CD8-positive, alpha-beta memory T cell (primary cell): Measurements from ENCODE around the gene OR5A1. TPM values are rescaled to one million over a fixed set of nuclear protein-coding genes. Genes with fewer than 3 reads are reported as not detected.
"Not testable (repeated sequence)": the region's sequence is repeated elsewhere in the genome, so short reads cannot be mapped to it uniquely, and the experiment has no call there.

Source experiments
- CTCF ChIA-PET: fragments of 350-600 bp; sonication (Branson Sonifier 250); formaldehyde crosslinking; loops from one replicate; lab custom pipeline; 2021; ENCODE audit warnings: antibody characterized with exemption; lab: Charles Lee
- POLR2A ChIA-PET: fragments of 350-600 bp; sonication (Branson Sonifier 250); formaldehyde crosslinking; loops from one replicate; lab custom pipeline; 2021; ENCODE audit warnings: antibody characterized with exemption; lab: Charles Lee
- DNase-seq, 5 donors: peaks; one replicate each; pipeline versions ENCODE4 v3.0.0 to v3.0.0-alpha.2; 2020 to 2022; ENCODE audit warnings: mixed read lengths in 1 of 5
- H3K27ac ChIP-seq: one replicate; pipeline ENCODE4 v1.7.0; 2013; ENCODE audit warnings: low read depth, mild to moderate bottlenecking, low read length, moderate library complexity
- H3K27me3 ChIP-seq: 2 replicates; pipeline ENCODE4 v1.7.0; 2013; ENCODE audit warnings: low read length, mild to moderate bottlenecking; ENCODE audit not compliant: insufficient read depth, poor library complexity, severe bottlenecking
- H3K36me3 ChIP-seq: 2 replicates; pipeline ENCODE4 v1.7.0; 2013; ENCODE audit warnings: mild to moderate bottlenecking, low read length, moderate library complexity; ENCODE audit not compliant: insufficient read depth
- H3K4me1 ChIP-seq: 2 replicates; pipeline ENCODE4 v1.7.0; 2013; ENCODE audit warnings: mild to moderate bottlenecking, low read length, moderate library complexity; ENCODE audit not compliant: insufficient read depth
- H3K4me3 ChIP-seq: 2 replicates; pipeline ENCODE4 v1.7.0; 2013; ENCODE audit warnings: mild to moderate bottlenecking, low read length
- H3K9me3 ChIP-seq: 2 replicates; pipeline ENCODE4 v1.7.0; 2013; ENCODE audit warnings: mild to moderate bottlenecking, low read length
- H3K27ac Mint-ChIP-seq, 8 donors: one replicate each; pipeline ENCODE4 v1.8.0; 2020 to 2021; ENCODE audit warnings: mixed read lengths in 8 of 8, mild to moderate bottlenecking in 6 of 8, inconsistent platforms in 3 of 8, moderate library complexity in 3 of 8
- H3K27me3 Mint-ChIP-seq, 2 donors: one replicate each; pipeline ENCODE4 v1.8.0; 2020 to 2021; ENCODE audit warnings: mixed read lengths in 2 of 2, mild to moderate bottlenecking in 1 of 2, moderate library complexity in 1 of 2
- H3K36me3 Mint-ChIP-seq, 3 donors: one replicate each; pipeline ENCODE4 v1.8.0; 2020 to 2021; ENCODE audit warnings: mixed read lengths in 3 of 3, inconsistent platforms in 1 of 3, mild to moderate bottlenecking in 1 of 3
- H3K4me1 Mint-ChIP-seq, 3 donors: one replicate each; pipeline ENCODE4 v1.8.0; 2020 to 2021; ENCODE audit warnings: mixed read lengths in 3 of 3, inconsistent platforms in 1 of 3, mild to moderate bottlenecking in 1 of 3
- H3K4me3 Mint-ChIP-seq, 7 donors: one replicate each; pipeline ENCODE4 v1.8.0; 2020 to 2021; ENCODE audit warnings: mixed read lengths in 7 of 7, mild to moderate bottlenecking in 6 of 7, moderate library complexity in 4 of 7, inconsistent platforms in 2 of 7
- H3K9me3 Mint-ChIP-seq, 5 donors: one replicate each; pipeline ENCODE4 v1.8.0; 2020 to 2022; ENCODE audit warnings: mixed read lengths in 5 of 5, mild to moderate bottlenecking in 3 of 5, moderate library complexity in 2 of 5, inconsistent platforms in 1 of 5
- polyA plus RNA-seq: library from polyadenylated mRNA; unstranded; fragments of 300-500 nt; fragmentation: Illumina TruSeq; gene quantifications from one replicate; pipeline ENCODE4 v1.2.3, GENCODE V29; 2021
- total RNA-seq, 2 experiments: library from RNA; stranded (reverse); gene quantifications; one replicate each; pipeline ENCODE4 v1.2.3, GENCODE V29; 2021

OR5A1 gene
- total and polyA plus RNA-seq, 3 experiments from 2014 or later: not detected

DNA sequence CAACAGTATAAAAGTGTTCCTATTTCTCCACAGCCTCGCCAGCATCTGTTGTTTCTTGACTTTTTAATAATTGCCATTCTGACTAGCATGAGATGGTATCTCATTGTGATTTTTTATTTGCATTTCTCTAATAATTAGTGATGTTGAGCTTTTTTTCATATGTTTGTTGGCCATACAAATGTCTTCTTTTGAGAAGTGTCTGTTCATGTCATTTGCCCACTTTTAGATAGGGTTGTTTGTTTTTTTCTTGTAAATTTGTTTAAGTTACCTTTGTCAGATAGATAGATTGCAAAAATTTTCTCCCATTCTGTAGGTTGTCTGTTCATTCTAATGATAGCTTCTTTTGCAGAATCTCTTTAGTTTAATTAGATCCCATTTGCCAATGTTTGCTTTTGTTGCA, 9.4 kb downstream of the OR5A1 start:
- H3K27me3 ChIP-seq, H3K9me3 ChIP-seq, DNase-seq, H3K27ac Mint-ChIP-seq, H3K4me1 Mint-ChIP-seq, H3K4me3 Mint-ChIP-seq, H3K36me3 Mint-ChIP-seq, H3K9me3 Mint-ChIP-seq, H3K36me3 ChIP-seq, POLR2A ChIA-PET, H3K4me3 ChIP-seq, CTCF ChIA-PET, H3K27ac ChIP-seq, H3K4me1 ChIP-seq: not testable (repeated sequence)
- peaks cover 6 to 21% of the 10 kb centered on the region in 2 donors for H3K27me3 Mint-ChIP-seq

DNA sequence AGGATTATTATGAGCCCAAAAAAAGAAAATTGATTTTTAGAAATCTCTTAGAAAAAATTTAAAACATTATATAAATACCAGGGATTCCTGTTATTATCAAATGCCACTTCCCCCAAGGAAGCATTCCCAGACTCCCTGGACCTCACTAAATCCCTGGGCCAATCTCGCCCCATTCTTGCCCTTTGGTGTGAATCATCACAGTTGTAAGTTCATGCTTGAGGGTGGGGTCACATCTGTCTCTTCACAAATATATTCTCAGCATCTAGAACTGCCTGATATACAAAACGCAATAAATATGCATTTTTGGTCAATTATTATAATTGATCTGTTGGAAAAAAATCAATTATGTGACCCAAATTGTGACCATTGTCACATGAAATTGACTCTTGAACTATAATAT, 12.2 kb downstream of the OR5A1 start:
- H3K4me1 Mint-ChIP-seq: no peaks in the 10 kb centered on the region
- no peak for DNase-seq
- no peaks in the 10 kb centered on the region for H3K36me3 ChIP-seq
- peaks cover 12% of the 10 kb centered on the region in 2 donors for H3K27me3 Mint-ChIP-seq
- H3K4me3 Mint-ChIP-seq: no peak overlapping the region
- CTCF ChIA-PET: no interaction called here
- H3K9me3 ChIP-seq: no peaks in the 10 kb centered on the region
- H3K36me3 Mint-ChIP-seq: peaks cover 0 to 4% (median 0%) of the 10 kb centered on the region in 3 donors
- H3K9me3 Mint-ChIP-seq: peaks cover 0 to 9% (median 4%) of the 10 kb centered on the region in 5 donors
- H3K27ac Mint-ChIP-seq: no peak overlapping the region
- H3K27ac ChIP-seq: no peak overlapping the region
- H3K4me3 ChIP-seq: no peak overlapping the region
- H3K27me3 ChIP-seq: no peaks in the 10 kb centered on the region
- POLR2A ChIA-PET: no interaction called here
- H3K4me1 ChIP-seq: no peaks in the 10 kb centered on the region

DNA sequence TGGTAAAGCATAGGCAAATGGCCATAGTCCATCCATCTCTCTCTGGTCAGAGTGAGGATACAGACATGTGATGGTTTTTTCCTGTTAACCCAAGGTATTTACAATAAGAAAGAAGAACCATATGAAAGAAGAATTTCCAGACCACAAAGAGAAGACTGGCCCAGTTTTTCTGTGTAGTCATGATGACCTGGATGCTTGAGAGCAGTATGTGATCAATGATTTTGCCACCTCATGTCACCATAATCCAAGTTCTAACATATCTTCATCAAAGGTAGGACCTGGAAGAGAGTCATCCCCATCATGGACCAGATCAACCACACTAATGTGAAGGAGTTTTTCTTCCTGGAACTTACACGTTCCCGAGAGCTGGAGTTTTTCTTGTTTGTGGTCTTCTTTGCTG, 20.4 kb downstream of the OR5A1 start, which contains the start of gene OR4D6:
Gene OR4D6, plus strand, starts transcription at position 301 of the 400 bp plus-strand sequence. Its CDS starts 0 bp downstream, at position 301.
- Histone ChIP-seq H3K4me3 (no peak within 1 kb of the TSS), H3K36me3 (no peaks in the 10 kb centered on the region), H3K4me1 (no peaks in the 10 kb centered on the region), H3K9me3 (no peaks in the 10 kb centered on the region), H3K27ac (no peak within 1 kb of the TSS), H3K27me3 (no peaks in the 10 kb centered on the region)
- H3K9me3 Mint-ChIP-seq: no peaks in the 10 kb centered on the region
- H3K4me1 Mint-ChIP-seq: no peaks in the 10 kb centered on the region
- DNase-seq: no peak
- no peak within 1 kb of the TSS for H3K4me3 Mint-ChIP-seq
- H3K36me3 Mint-ChIP-seq: no peaks in the 10 kb centered on the region
- no peak within 1 kb of the TSS for H3K27ac Mint-ChIP-seq
- H3K27me3 Mint-ChIP-seq: peaks cover 11 to 47% of the 10 kb centered on the region in 2 donors
- POLR2A ChIA-PET: no interaction called here
- CTCF ChIA-PET: no interaction called here

DNA sequence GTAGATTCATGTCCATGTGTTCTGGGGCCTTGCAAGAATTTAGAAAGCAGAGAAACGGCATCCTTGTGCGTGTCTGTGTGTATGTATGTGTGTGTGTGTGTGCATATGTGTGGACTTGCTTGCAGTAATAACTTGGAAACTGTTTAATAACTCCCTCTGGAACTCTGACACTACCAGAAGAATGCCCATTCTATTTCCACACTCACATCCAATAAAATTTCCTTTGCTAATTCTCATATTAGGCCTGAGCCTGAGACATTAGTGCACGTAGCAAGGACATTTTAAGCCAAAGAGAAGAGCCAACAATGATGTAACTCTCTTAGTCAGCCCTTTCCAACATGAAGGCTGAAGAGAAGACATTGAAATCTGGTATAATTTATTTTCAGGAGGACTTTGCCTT, 23.6 kb downstream of the OR5A1 start:
- CTCF ChIA-PET: no interaction called here
- Mint-ChIP-seq H3K4me3 (peak overlapping the region in 1 of 7 donors; percentile 11), H3K27ac (no peak overlapping the region)

DNA sequence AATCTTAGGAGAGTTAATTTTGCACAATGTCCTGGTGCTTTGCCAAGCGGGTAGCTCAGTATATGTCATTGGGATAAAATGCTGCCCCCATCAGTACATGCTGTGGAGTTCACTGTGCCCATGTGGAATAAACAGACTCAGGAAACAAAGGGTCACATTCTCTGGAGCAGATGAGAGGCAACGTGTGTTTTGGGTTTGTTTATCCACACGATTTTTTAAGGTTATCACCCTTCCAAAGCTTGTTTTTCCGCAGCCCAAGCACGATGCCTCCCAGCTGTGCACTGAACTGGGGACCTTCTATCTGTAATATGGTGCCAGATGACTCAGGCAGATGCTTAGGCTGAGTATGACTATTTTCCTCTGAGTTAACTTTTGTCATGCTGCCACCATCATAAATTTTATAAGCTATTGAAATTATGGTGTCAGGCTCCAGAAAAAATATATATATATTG, 26.9 kb downstream of the OR5A1 start:
- H3K36me3 ChIP-seq: no peaks in the 10 kb centered on the region
- CTCF ChIA-PET: no interaction called here
- no peaks in the 10 kb centered on the region for H3K9me3 ChIP-seq
- H3K4me3 ChIP-seq: no peak overlapping the region
- Mint-ChIP-seq H3K27ac (peak overlapping the region in 1 of 8 donors; percentile 30), H3K36me3 (no peaks in the 10 kb centered on the region), H3K4me3 (no peak overlapping the region), H3K4me1 (no peaks in the 10 kb centered on the region), H3K27me3 (peaks cover 6 to 36% of the 10 kb centered on the region in 2 donors), H3K9me3 (no peaks in the 10 kb centered on the region)
- H3K4me1 ChIP-seq: no peaks in the 10 kb centered on the region
- POLR2A ChIA-PET: no interaction called here
- DNase-seq: no peak
- no peaks in the 10 kb centered on the region for H3K27me3 ChIP-seq
- no peak overlapping the region for H3K27ac ChIP-seq

More for the DNA sequence above, 23.6 kb downstream of the OR5A1 start:
- Histone ChIP-seq H3K27me3 (no peaks in the 10 kb centered on the region), H3K9me3 (no peaks in the 10 kb centered on the region), H3K27ac (no peak overlapping the region), H3K4me3 (no peak overlapping the region), H3K36me3 (no peaks in the 10 kb centered on the region), H3K4me1 (no peaks in the 10 kb centered on the region)
- no peaks in the 10 kb centered on the region for H3K4me1 Mint-ChIP-seq
- H3K36me3 Mint-ChIP-seq: no peaks in the 10 kb centered on the region
- H3K27me3 Mint-ChIP-seq: peaks cover 8 to 53% of the 10 kb centered on the region in 2 donors
- H3K9me3 Mint-ChIP-seq: no peaks in the 10 kb centered on the region
- POLR2A ChIA-PET: no interaction called here
- DNase-seq: no peak

DNA sequence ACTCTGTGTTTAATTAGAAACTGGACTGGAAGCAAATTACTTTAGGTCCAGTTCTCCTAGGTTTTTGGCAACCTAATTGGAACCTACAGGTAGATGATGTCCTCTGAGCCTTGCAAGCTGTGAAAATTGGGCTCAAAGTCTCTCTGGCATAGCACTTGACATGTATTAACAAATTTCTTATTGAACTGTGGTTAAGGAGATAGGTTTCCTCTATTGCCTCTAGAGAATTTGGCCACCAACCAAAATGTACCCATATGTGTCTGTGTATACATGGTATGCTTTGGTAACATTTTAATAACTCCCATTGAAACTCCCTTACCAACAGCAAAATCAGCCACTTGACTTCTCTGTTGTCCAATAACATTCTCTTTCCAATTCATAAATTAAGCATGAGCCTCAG, 36.7 kb downstream of the OR5A1 start, which contains the start of gene OR4D10:
Gene OR4D10, plus strand, starts transcription at position 301 of the 400 bp plus-strand sequence. CDS start 4,115 bp downstream, outside the sequence.
- Mint-ChIP-seq H3K36me3 (no peaks in the 10 kb centered on the region), H3K4me3 (no peak within 1 kb of the TSS), H3K27ac (no peak within 1 kb of the TSS), H3K4me1 (no peaks in the 10 kb centered on the region), H3K27me3 (peaks cover 9 to 36% of the 10 kb centered on the region in 2 donors), H3K9me3 (no peaks in the 10 kb centered on the region)
- H3K4me3 ChIP-seq: no peak within 1 kb of the TSS
- ChIA-PET POLR2A (no interaction called here), CTCF (no interaction called here)
- DNase-seq: no peak
- H3K27me3 ChIP-seq: no peaks in the 10 kb centered on the region
- H3K36me3 ChIP-seq: no peaks in the 10 kb centered on the region
- H3K4me1 ChIP-seq: no peaks in the 10 kb centered on the region
- H3K9me3 ChIP-seq: no peaks in the 10 kb centered on the region
- H3K27ac ChIP-seq: no peak within 1 kb of the TSS

DNA sequence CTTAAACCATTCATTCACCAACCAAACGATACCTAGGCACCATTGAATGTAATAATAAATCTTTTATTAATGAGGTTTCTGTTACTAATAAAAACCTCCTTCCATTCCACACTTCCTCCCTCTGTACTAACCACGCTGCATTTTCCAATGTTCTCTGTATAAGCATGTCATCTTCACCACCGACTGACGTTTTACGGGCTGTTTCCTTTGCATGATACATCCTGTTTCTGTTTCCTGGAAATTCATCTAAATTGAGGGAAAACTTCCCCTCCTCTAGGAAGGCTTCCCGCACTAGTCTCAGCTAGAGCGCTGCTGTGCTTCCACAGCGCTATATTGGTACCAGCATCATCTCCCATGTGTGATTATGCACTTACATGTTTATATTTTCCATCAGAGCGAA, 38.9 kb downstream of the OR5A1 start:
- H3K4me1 Mint-ChIP-seq: no peaks in the 10 kb centered on the region
- no peak overlapping the region for H3K4me3 ChIP-seq
- CTCF ChIA-PET: no interaction called here
- H3K36me3 Mint-ChIP-seq: no peaks in the 10 kb centered on the region
- H3K9me3 Mint-ChIP-seq: no peaks in the 10 kb centered on the region
- no peaks in the 10 kb centered on the region for H3K36me3 ChIP-seq
- no peaks in the 10 kb centered on the region for H3K4me1 ChIP-seq
- no peak overlapping the region for H3K27ac ChIP-seq
- no peaks in the 10 kb centered on the region for H3K9me3 ChIP-seq
- POLR2A ChIA-PET: no interaction called here
- no peak for DNase-seq
- H3K27ac Mint-ChIP-seq: peak overlapping the region in 1 of 8 donors; percentile 11
- H3K27me3 Mint-ChIP-seq: peaks cover 6 to 40% of the 10 kb centered on the region in 2 donors
- H3K4me3 Mint-ChIP-seq: no peak overlapping the region
- no peaks in the 10 kb centered on the region for H3K27me3 ChIP-seq

DNA sequence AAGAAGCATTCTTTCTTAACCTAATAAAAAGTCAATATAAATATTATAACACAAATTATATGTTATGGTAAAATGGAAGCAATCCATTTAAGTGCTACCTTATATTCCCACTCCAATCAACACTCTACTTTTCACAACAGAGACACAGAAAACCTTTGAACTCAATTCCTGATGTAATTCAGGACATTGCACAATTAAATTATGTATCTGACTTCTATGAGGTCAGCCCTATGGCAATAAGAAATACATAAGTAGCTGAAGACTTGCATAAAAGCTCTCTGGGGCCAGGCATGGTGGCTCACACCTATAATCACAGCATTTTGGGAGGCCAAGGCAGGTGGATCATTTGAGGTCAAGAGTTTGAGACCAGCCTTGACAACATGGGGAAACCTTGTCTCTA, 43.6 kb downstream of the OR5A1 start:
- H3K9me3 ChIP-seq: no peaks in the 10 kb centered on the region
- no peaks in the 10 kb centered on the region for H3K36me3 ChIP-seq
- Mint-ChIP-seq H3K27ac (peak overlapping the region in 1 of 8 donors; percentile 32), H3K9me3 (no peaks in the 10 kb centered on the region), H3K4me1 (no peaks in the 10 kb centered on the region), H3K36me3 (no peaks in the 10 kb centered on the region), H3K27me3 (peaks cover 1 to 20% of the 10 kb centered on the region in 2 donors), H3K4me3 (no peak overlapping the region)
- CTCF ChIA-PET: no interaction called here
- no peak overlapping the region for H3K27ac ChIP-seq
- no peak for DNase-seq
- POLR2A ChIA-PET: no interaction called here
- no peaks in the 10 kb centered on the region for H3K4me1 ChIP-seq
- no peaks in the 10 kb centered on the region for H3K27me3 ChIP-seq
- H3K4me3 ChIP-seq: no peak overlapping the region
